ENCODE measurements around the gene SECISBP2L. TPM values are rescaled to one million over a fixed set of nuclear protein-coding genes. Genes with fewer than 3 reads are reported as not detected.

The SECISBP2L gene
- total and polyA plus RNA-seq, 5 donors from 2014 or later = 14.8 to 59.5 (median 21.6) TPM

Other genes with a start within 250 kb of the SECISBP2L start
- 15.8 TPM for gene CEP152, start 235.4 kb downstream of the SECISBP2L start, total RNA-seq
- gene CEP152, start 235.4 kb downstream of the SECISBP2L start, polyA plus RNA-seq = 1 to 10 TPM; 3.4 to 4.9 (median 3.8) TPM
- 67.8 TPM for gene EID1, start 168.3 kb downstream of the SECISBP2L start, total RNA-seq
- 100 to 1,000 TPM; 198 to 274 (median 251) TPM for gene EID1, start 168.3 kb downstream of the SECISBP2L start, polyA plus RNA-seq
- gene SHC4, start 82.5 kb downstream of the SECISBP2L start, total RNA-seq = not detected
- not detected for gene SHC4, start 82.5 kb downstream of the SECISBP2L start, polyA plus RNA-seq
- 102 TPM for gene COPS2, start 109.2 kb upstream of the SECISBP2L start, total RNA-seq
- gene COPS2, start 109.2 kb upstream of the SECISBP2L start, polyA plus RNA-seq = 10 to 100 TPM; 38.1 to 48.7 (median 40.2) TPM
- 27.7 TPM for gene GALK2, start 123.8 kb upstream of the SECISBP2L start, total RNA-seq
- gene GALK2, start 123.8 kb upstream of the SECISBP2L start, polyA plus RNA-seq = 10 to 100 TPM; 28.3 to 39.1 (median 31.2) TPM

Measured in CD4-positive, CD25-positive, alpha-beta regulatory T cell (primary cell).